Neural progenitor cell (in vitro differentiated cells): Measurements from ENCODE around the gene POLR2J. TPM values are rescaled to one million over a fixed set of nuclear protein-coding genes. Genes with fewer than 3 reads are reported as not detected.
"Not testable (repeated sequence)": the region's sequence is repeated elsewhere in the genome, so short reads cannot be mapped to it uniquely, and the experiment has no call there.

Source experiments
- DNase-seq: peaks from one replicate; pipeline ENCODE4 v3.0.0-alpha.2; 2016; ENCODE audit warnings: low spot score
- H2AFZ ChIP-seq: fragments of 200-600 bp; sonication (generic); replicated peaks from 2 replicates; pipeline ENCODE4 v1.6.1; 2016; ENCODE audit warnings: antibody characterized with exemption
- H3F3A ChIP-seq: fragments of 200-600 bp; sonication (generic); 2 replicates; pipeline ENCODE4 v1.6.1; 2016; ENCODE audit warnings: antibody characterized with exemption, low read depth
- H3K27ac ChIP-seq: fragments of 200-600 bp; sonication (generic); 2 replicates; pipeline ENCODE4 v1.5.1; 2016; ENCODE audit warnings: mild to moderate bottlenecking
- H3K27me3 ChIP-seq: fragments of 200-600 bp; sonication (generic); 2 replicates; pipeline ENCODE4 v1.6.1; 2016; ENCODE audit warnings: mild to moderate bottlenecking, moderate library complexity
- H3K36me3 ChIP-seq: fragments of 200-600 bp; sonication (generic); 2 replicates; pipeline ENCODE4 v1.5.1; 2016
- H3K4me1 ChIP-seq: fragments of 200-600 bp; sonication (generic); 2 replicates; pipeline ENCODE4 v1.6.1; 2016; ENCODE audit warnings: mixed run types
- H3K4me2 ChIP-seq: fragments of 200-600 bp; sonication (generic); 2 replicates; pipeline ENCODE4 v1.6.1; 2016
- H3K4me3 ChIP-seq: fragments of 200-600 bp; sonication (generic); 2 replicates; pipeline ENCODE4 v1.5.1; 2016
- H3K79me2 ChIP-seq: fragments of 200-600 bp; sonication (generic); 2 replicates; pipeline ENCODE4 v1.6.1; 2016; ENCODE audit warnings: low read depth
- H3K9ac ChIP-seq: fragments of 200-600 bp; sonication (generic); 2 replicates; pipeline ENCODE4 v1.6.1; 2016
- H3K9me3 ChIP-seq: fragments of 200-600 bp; sonication (generic); 2 replicates; pipeline ENCODE4 v1.5.1; 2016; ENCODE audit warnings: low read depth
- H4K20me1 ChIP-seq: fragments of 200-600 bp; sonication (generic); 2 replicates; pipeline ENCODE4 v1.6.1; 2016; ENCODE audit warnings: low read depth
- H3K27ac Mint-ChIP-seq: 3 replicates; pipeline ENCODE4 v1.8.0; 2021; ENCODE audit warnings: mixed read lengths
- H3K27me3 Mint-ChIP-seq: 2 replicates; pipeline ENCODE4 v1.8.0; 2022; ENCODE audit warnings: low read depth, mild to moderate bottlenecking, inconsistent platforms, moderate library complexity, mixed read lengths; ENCODE audit not compliant: insufficient read depth
- H3K36me3 Mint-ChIP-seq: 3 replicates; pipeline ENCODE4 v1.8.0; 2021; ENCODE audit warnings: mixed read lengths
- H3K4me1 Mint-ChIP-seq: 3 replicates; pipeline ENCODE4 v1.8.0; 2021; ENCODE audit warnings: mixed read lengths
- H3K4me3 Mint-ChIP-seq: 3 replicates; pipeline ENCODE4 v1.8.0; 2021; ENCODE audit warnings: mild to moderate bottlenecking, moderate library complexity, mixed read lengths
- H3K9me3 Mint-ChIP-seq: 3 replicates; pipeline ENCODE4 v1.8.0; 2020; ENCODE audit warnings: mixed read lengths
- CTCF ChIP-seq: fragments of 200-600 bp; sonication (generic); IDR thresholded peaks from 2 replicates; pipeline ENCODE4 v1.5.1; 2017; ENCODE audit warnings: antibody characterized with exemption, mild to moderate bottlenecking
- EZH2 ChIP-seq: fragments of 200-600 bp; sonication (generic); IDR thresholded peaks from 2 replicates; pipeline ENCODE4 v1.6.1; 2017; ENCODE audit warnings: antibody characterized with exemption, mild to moderate bottlenecking, moderate library complexity
- EZH2phosphoT487 ChIP-seq: fragments of 200-600 bp; sonication (generic); IDR thresholded peaks from 2 replicates; pipeline ENCODE4 v1.6.1; 2017; ENCODE audit warnings: antibody characterized with exemption
- total RNA-seq: library from RNA; depleted of rRNA; stranded (reverse); fragments of >200 nt; gene quantifications from 2 replicates; pipeline ENCODE4 v1.2.3, GENCODE V29; 2015; ENCODE audit warnings: low replicate concordance

POLR2J gene
- total RNA-seq, 1 donor from 2014 or later: 11.4 TPM

- no peak overlapping the region for H3K4me2 ChIP-seq
- H3K27me3 ChIP-seq: no peaks in the 10 kb centered on the region
- Mint-ChIP-seq H3K4me1 (peaks cover 2% of the 10 kb centered on the region), H3K27ac (no peak overlapping the region), H3K4me3 (no peak overlapping the region), H3K36me3 (peaks cover 2% of the 10 kb centered on the region), H3K9me3 (no peaks in the 10 kb centered on the region), H3K27me3 (peaks cover 8% of the 10 kb centered on the region)
- H3K79me2 ChIP-seq: peaks cover 4% of the 10 kb centered on the region
- no peak for DNase-seq
- peaks cover 1% of the 10 kb centered on the region for H3F3A ChIP-seq
- no peak overlapping the region for H3K27ac ChIP-seq
- no peak for TF ChIP-seq EZH2
- no peak for TF ChIP-seq EZH2phosphoT487
- no peaks in the 10 kb centered on the region for H3K9me3 ChIP-seq
- H3K9ac ChIP-seq: no peak overlapping the region
- H3K4me1 ChIP-seq: no peaks in the 10 kb centered on the region
- H3K4me3 ChIP-seq: no peak overlapping the region
- no peaks in the 10 kb centered on the region for H3K36me3 ChIP-seq
- H4K20me1 ChIP-seq: no peaks in the 10 kb centered on the region
- H2AFZ ChIP-seq: no peak overlapping the region
Observed at GRCh38 chr7:102457352-102457924, 21.3 kb downstream of the POLR2J start.

GRCh38 chr7:102456327-102456726, 22.4 kb downstream of the POLR2J start:
- H3K27ac ChIP-seq: no peak overlapping the region
- no peak for DNase-seq
- no peaks in the 10 kb centered on the region for H4K20me1 ChIP-seq
- no peak overlapping the region for H3K4me3 ChIP-seq
- Mint-ChIP-seq H3K9me3 (no peaks in the 10 kb centered on the region), H3K36me3 (peaks cover 2% of the 10 kb centered on the region), H3K4me3 (no peak overlapping the region), H3K4me1 (peaks cover 2% of the 10 kb centered on the region), H3K27ac (no peak overlapping the region), H3K27me3 (peaks cover 2% of the 10 kb centered on the region)
- H3K9me3 ChIP-seq: no peaks in the 10 kb centered on the region
- no peak overlapping the region for H3K4me2 ChIP-seq
- H3F3A ChIP-seq: peaks cover 5% of the 10 kb centered on the region
- no peaks in the 10 kb centered on the region for H3K79me2 ChIP-seq
- no peaks in the 10 kb centered on the region for H3K27me3 ChIP-seq
- no peaks in the 10 kb centered on the region for H3K36me3 ChIP-seq
- H3K9ac ChIP-seq: no peak overlapping the region
- H2AFZ ChIP-seq: no peak overlapping the region
- H3K4me1 ChIP-seq: peaks cover 7% of the 10 kb centered on the region
- TF ChIP-seq EZH2phosphoT487: no peak

GRCh38 chr7:102455596-102455995, 23.1 kb downstream of the POLR2J start:
- Histone ChIP-seq H3K9ac (no peak overlapping the region), H3K9me3 (no peaks in the 10 kb centered on the region), H3K4me3 (no peak overlapping the region), H4K20me1 (no peaks in the 10 kb centered on the region), H3F3A (peaks cover 8% of the 10 kb centered on the region), H3K79me2 (no peaks in the 10 kb centered on the region), H3K36me3 (no peaks in the 10 kb centered on the region), H2AFZ (no peak overlapping the region), H3K4me1 (peaks cover 9% of the 10 kb centered on the region), H3K27ac (no peak overlapping the region), H3K27me3 (no peaks in the 10 kb centered on the region), H3K4me2 (no peak overlapping the region)
- Mint-ChIP-seq H3K9me3 (no peaks in the 10 kb centered on the region), H3K4me3 (no peak overlapping the region), H3K36me3 (peaks cover 2% of the 10 kb centered on the region), H3K4me1 (peaks cover 2% of the 10 kb centered on the region), H3K27ac (no peak overlapping the region), H3K27me3 (peaks cover 2% of the 10 kb centered on the region)
- TF ChIP-seq CTCF: no peak
- TF ChIP-seq EZH2phosphoT487: no peak
- TF ChIP-seq EZH2: no peak
- no peak for DNase-seq

GRCh38 chr7:102454932-102455331, 23.8 kb downstream of the POLR2J start:
- H3K4me1 Mint-ChIP-seq, H3K27ac ChIP-seq, H3K4me3 ChIP-seq, H3K4me3 Mint-ChIP-seq, H4K20me1 ChIP-seq, H3K79me2 ChIP-seq, H3K27me3 ChIP-seq, H3K4me2 ChIP-seq, H3K9ac ChIP-seq, H3K27me3 Mint-ChIP-seq, H3K27ac Mint-ChIP-seq, H3K4me1 ChIP-seq, H2AFZ ChIP-seq, DNase-seq, H3K9me3 Mint-ChIP-seq, H3K36me3 Mint-ChIP-seq, H3K36me3 ChIP-seq, H3K9me3 ChIP-seq: not testable (repeated sequence)
- H3F3A ChIP-seq: peaks cover 10% of the 10 kb centered on the region

- Mint-ChIP-seq H3K4me3 (no peak overlapping the region), H3K4me1 (peaks cover 2% of the 10 kb centered on the region), H3K27ac (no peak overlapping the region), H3K27me3 (peaks cover 2% of the 10 kb centered on the region), H3K36me3 (peaks cover 2% of the 10 kb centered on the region), H3K9me3 (no peaks in the 10 kb centered on the region)
- peaks cover 10% of the 10 kb centered on the region for H3F3A ChIP-seq
- H3K9ac ChIP-seq: no peak overlapping the region
- no peaks in the 10 kb centered on the region for H3K79me2 ChIP-seq
- H3K4me2 ChIP-seq: no peak overlapping the region
- no peaks in the 10 kb centered on the region for H4K20me1 ChIP-seq
- no peaks in the 10 kb centered on the region for H3K9me3 ChIP-seq
- no peak overlapping the region for H3K27ac ChIP-seq
- H3K27me3 ChIP-seq: no peaks in the 10 kb centered on the region
- DNase-seq: no peak
- H2AFZ ChIP-seq: no peak overlapping the region
- no peak overlapping the region for H3K4me3 ChIP-seq
- H3K36me3 ChIP-seq: no peaks in the 10 kb centered on the region
- TF ChIP-seq EZH2: no peak
- TF ChIP-seq EZH2phosphoT487: no peak
- TF ChIP-seq CTCF: no peak
- peaks cover 9% of the 10 kb centered on the region for H3K4me1 ChIP-seq
Observed at GRCh38 chr7:102454468-102454867, 24.3 kb downstream of the POLR2J start.
